NB4 (cell line): Measurements from ENCODE around the gene FAM131A.

ENCODE experiments used
- POLR2A ChIP-seq: IDR thresholded peaks from 2 replicates; pipeline ENCODE4 v1.6.1; 2011; ENCODE audit warnings: mild to moderate bottlenecking; ENCODE audit not compliant: insufficient read length; ENCODE audit errors: extremely low read depth
- TF ChIP-seq, protein P1 (sequence below): IDR thresholded peaks from 2 replicates; pipeline ENCODE4 v1.6.1; 2011; ENCODE audit warnings: low read depth, low read length
- TF ChIP-seq, protein P2 (sequence below): IDR thresholded peaks from one replicate; pipeline ENCODE4 v1.5.1; 2012; ENCODE audit warnings: low read depth, low read length

DNA sequence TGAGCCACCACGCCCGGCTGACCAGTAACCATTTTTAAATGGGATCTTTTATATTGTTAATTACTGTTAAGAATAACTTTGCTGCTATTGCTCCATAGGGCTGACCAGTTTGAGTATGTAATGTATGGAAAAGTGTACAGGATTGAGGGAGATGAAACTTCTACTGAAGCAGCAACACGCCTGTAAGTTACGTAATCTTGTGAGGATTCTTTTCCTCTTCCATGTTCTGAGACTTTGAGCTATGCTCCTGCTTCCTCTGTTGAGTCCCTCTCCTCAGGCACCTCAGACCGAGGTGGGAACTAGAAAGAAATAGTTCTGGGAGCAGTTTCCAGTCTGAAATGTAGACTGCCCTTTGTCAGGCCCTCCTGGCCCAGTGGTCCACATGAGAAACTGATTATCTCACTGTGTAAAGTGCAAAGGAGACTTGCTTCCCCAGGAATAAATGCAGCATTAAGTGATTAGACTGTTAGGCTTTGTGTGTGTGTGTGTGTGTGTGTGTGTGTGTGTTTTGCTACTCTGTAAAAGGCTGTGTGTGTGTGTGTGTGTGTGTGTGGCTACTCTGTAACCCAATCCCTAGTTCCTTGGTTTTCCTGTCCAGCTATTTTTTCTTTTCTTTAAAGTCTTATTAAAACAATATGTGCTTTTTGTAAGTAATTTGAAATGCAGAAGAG, 29.4 kb downstream of the FAM131A start:
- TF ChIP-seq, protein P1, sequence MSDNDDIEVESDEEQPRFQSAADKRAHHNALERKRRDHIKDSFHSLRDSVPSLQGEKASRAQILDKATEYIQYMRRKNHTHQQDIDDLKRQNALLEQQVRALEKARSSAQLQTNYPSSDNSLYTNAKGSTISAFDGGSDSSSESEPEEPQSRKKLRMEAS = no peak
- TF ChIP-seq, protein P2, sequence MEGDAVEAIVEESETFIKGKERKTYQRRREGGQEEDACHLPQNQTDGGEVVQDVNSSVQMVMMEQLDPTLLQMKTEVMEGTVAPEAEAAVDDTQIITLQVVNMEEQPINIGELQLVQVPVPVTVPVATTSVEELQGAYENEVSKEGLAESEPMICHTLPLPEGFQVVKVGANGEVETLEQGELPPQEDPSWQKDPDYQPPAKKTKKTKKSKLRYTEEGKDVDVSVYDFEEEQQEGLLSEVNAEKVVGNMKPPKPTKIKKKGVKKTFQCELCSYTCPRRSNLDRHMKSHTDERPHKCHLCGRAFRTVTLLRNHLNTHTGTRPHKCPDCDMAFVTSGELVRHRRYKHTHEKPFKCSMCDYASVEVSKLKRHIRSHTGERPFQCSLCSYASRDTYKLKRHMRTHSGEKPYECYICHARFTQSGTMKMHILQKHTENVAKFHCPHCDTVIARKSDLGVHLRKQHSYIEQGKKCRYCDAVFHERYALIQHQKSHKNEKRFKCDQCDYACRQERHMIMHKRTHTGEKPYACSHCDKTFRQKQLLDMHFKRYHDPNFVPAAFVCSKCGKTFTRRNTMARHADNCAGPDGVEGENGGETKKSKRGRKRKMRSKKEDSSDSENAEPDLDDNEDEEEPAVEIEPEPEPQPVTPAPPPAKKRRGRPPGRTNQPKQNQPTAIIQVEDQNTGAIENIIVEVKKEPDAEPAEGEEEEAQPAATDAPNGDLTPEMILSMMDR = no peak
- no peak for TF ChIP-seq POLR2A
